ENCODE measurements around the gene CIC. TPM values are rescaled to one million over a fixed set of nuclear protein-coding genes. Genes with fewer than 3 reads are reported as not detected.

CIC gene
- total RNA-seq, 1 experiment from 2014 or later: 67.9 TPM

DNA sequence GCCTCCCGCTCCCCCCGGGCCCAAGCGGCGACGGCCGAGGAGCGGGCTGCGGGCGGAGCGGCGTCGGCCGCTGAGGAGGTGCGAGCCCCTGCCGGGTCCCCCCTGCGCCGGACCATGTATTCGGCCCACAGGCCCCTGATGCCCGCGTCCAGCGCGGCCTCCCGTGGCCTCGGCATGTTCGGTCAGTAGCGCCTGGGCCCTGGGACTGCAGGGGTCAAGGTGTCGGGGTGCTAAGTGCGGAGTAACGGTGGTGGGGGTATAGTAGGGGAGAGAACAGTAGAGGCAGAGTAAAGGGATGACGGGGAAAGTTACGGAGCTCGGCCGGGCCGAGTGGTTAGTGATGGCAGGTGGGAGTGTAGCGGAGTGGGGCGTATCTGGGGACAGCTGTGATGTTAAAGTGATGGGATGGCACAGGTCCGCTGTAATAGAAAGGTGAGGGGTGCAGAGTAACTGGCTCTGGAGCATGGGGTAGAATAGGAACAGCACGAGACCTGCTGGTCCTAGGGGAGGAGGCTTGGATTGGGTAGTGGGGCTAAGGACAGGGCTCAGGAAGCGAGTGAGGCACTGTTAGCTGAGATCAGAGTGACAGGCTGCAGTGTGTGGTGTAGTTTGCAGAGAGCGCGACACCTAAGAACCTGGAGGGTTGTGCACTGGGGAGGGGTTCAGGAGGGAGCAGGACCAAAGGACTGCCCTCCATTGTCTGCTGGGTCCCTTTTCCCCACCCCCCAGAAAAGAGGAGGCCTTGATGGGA is 15.7 kb downstream of the CIC start:
- peaks cover 21% of the 10 kb centered on the region for H3K36me3 Mint-ChIP-seq (ENCODE audit: insufficient read depth, unreplicated experiment)
- no peaks in the 10 kb centered on the region for H3K9me3 Mint-ChIP-seq (ENCODE audit: unreplicated experiment)
- no peaks in the 10 kb centered on the region for H3K27me3 Mint-ChIP-seq (ENCODE audit: insufficient read depth, unreplicated experiment)
- peaks cover 16% of the 10 kb centered on the region for H3K4me1 Mint-ChIP-seq (ENCODE audit: insufficient read depth, unreplicated experiment)
- ChIA-PET POLR2A (interaction anchor here (0.6 to 1.7 kb wide), 7 partner anchors 9 to 41 kb away, joined by 3 to 11 read pairs (median 3); partner anchors contain the start of genes PAFAH1B3 and PRR19), CTCF (interaction anchor here (0.6 to 1.2 kb wide), 3 partner anchors 11 to 63 kb away, joined by 3 to 10 read pairs (median 3); no protein-coding TSS in a partner anchor)
- peak overlapping the region; percentile 59 for H3K27ac Mint-ChIP-seq (ENCODE audit: low read depth, unreplicated experiment)
- BruUV-seq (replicated peaks): no TSS peak
- intact Hi-C loops (cut with micrococcal nuclease): no loop called here
- H3K4me3 Mint-ChIP-seq (ENCODE audit: unreplicated experiment): peak overlapping the region; percentile 72
- no peak for DNase-seq (ENCODE audit: unreplicated experiment)
- TF ChIP-seq CTCF (IDR thresholded peaks at IDR 0.05; ENCODE audit: unreplicated experiment): no peak

GRCh38 chr19:42285541-42285941 is 16.5 kb downstream of the CIC start:
- no TSS peak for BruUV-seq (replicated peaks)
- H3K4me1 Mint-ChIP-seq (ENCODE audit: insufficient read depth, unreplicated experiment): peaks cover 15% of the 10 kb centered on the region
- POLR2A ChIA-PET: interaction anchor here (0.6 to 1.7 kb wide), 5 partner anchors 10 to 41 kb away, joined by 3 to 10 read pairs (median 3); partner anchors contain the start of genes PAFAH1B3 and PRR19
- CTCF ChIA-PET: interaction anchor here (0.6 to 1.2 kb wide), 2 partner anchors 10 to 18 kb away, joined by 3 to 10 read pairs; no protein-coding TSS in a partner anchor
- intact Hi-C loops (cut with micrococcal nuclease): no loop called here
- no peaks in the 10 kb centered on the region for H3K27me3 Mint-ChIP-seq (ENCODE audit: insufficient read depth, unreplicated experiment)
- peaks cover 27% of the 10 kb centered on the region for H3K36me3 Mint-ChIP-seq (ENCODE audit: insufficient read depth, unreplicated experiment)
- H3K9me3 Mint-ChIP-seq (ENCODE audit: unreplicated experiment): no peaks in the 10 kb centered on the region
- no peak overlapping the region for H3K27ac Mint-ChIP-seq (ENCODE audit: low read depth, unreplicated experiment)
- no peak for TF ChIP-seq CTCF (IDR thresholded peaks at IDR 0.05; ENCODE audit: unreplicated experiment)
- DNase-seq (ENCODE audit: unreplicated experiment): no peak
- H3K4me3 Mint-ChIP-seq (ENCODE audit: unreplicated experiment): peak overlapping the region; percentile 72

GRCh38 chr19:42285988-42286348 is 16.9 kb downstream of the CIC start:
- intact Hi-C loops (cut with micrococcal nuclease): no loop called here
- Mint-ChIP-seq H3K4me1 (ENCODE audit: insufficient read depth, unreplicated experiment) (peaks cover 15% of the 10 kb centered on the region), H3K27me3 (ENCODE audit: insufficient read depth, unreplicated experiment) (no peaks in the 10 kb centered on the region), H3K27ac (ENCODE audit: low read depth, unreplicated experiment) (no peak overlapping the region), H3K4me3 (ENCODE audit: unreplicated experiment) (peak overlapping the region; percentile 72), H3K9me3 (ENCODE audit: unreplicated experiment) (no peaks in the 10 kb centered on the region), H3K36me3 (ENCODE audit: insufficient read depth, unreplicated experiment) (peaks cover 27% of the 10 kb centered on the region)
- no TSS peak for BruUV-seq (replicated peaks)
- CTCF ChIA-PET: interaction anchor here (0.6 to 1.1 kb wide), 4 partner anchors 10 to 89 kb away, joined by 3 read pairs; no protein-coding TSS in a partner anchor
- DNase-seq (ENCODE audit: unreplicated experiment): no peak
- POLR2A ChIA-PET: interaction anchor here (1.2 to 1.7 kb wide), 2 partner anchors 16 to 41 kb away, joined by 3 to 10 read pairs; partner anchors contain the start of genes PAFAH1B3 and PRR19
- TF ChIP-seq CTCF (IDR thresholded peaks at IDR 0.05; ENCODE audit: unreplicated experiment): no peak

DNA sequence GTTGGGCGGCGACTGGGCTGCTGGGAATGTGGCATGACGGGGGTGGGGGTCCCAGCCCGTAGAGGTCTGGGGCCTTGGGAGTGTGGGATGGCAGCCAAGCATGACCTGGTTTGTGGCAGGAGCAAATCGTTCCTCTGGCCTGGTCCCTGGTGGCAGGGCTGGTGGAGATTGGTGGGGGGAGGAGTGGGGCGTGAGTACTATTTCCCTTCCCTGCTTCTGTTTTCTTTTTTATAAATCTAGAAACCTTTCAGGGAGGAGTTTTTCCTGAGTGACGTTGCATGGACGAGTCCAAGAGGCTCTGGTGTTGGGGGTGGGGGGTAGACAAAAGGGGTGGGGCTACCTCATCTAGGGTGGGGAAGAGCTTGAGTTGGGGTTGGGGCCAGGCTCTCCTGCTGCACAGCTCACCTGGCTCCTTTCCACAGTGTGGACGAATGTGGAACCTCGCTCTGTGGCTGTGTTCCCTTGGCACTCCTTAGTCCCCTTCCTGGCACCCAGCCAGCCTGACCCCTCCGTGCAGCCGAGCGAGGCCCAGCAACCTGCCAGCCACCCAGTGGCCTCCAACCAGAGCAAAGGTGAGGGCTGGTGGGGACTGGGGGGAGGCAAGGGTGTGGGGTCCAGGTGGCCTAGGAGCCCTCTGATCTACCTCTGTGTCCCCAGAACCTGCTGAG is 17.4 kb downstream of the CIC start:
- no peak overlapping the region for H3K27ac Mint-ChIP-seq (ENCODE audit: low read depth, unreplicated experiment)
- H3K4me3 Mint-ChIP-seq (ENCODE audit: unreplicated experiment): no peak overlapping the region
- intact Hi-C loops (cut with micrococcal nuclease): no loop called here
- TF ChIP-seq CTCF (IDR thresholded peaks at IDR 0.05; ENCODE audit: unreplicated experiment): no peak
- CTCF ChIA-PET: interaction anchor here (0.6 to 1.1 kb wide), 3 partner anchors 10 to 88 kb away, joined by 3 read pairs; no protein-coding TSS in a partner anchor
- H3K27me3 Mint-ChIP-seq (ENCODE audit: insufficient read depth, unreplicated experiment): no peaks in the 10 kb centered on the region
- BruUV-seq (replicated peaks): no TSS peak
- no peaks in the 10 kb centered on the region for H3K9me3 Mint-ChIP-seq (ENCODE audit: unreplicated experiment)
- POLR2A ChIA-PET: interaction anchor here (1.2 kb wide), 1 partner anchor 42 kb away, joined by 3 read pairs; no protein-coding TSS in a partner anchor
- DNase-seq (ENCODE audit: unreplicated experiment): no peak
- peaks cover 31% of the 10 kb centered on the region for H3K36me3 Mint-ChIP-seq (ENCODE audit: insufficient read depth, unreplicated experiment)
- peaks cover 16% of the 10 kb centered on the region for H3K4me1 Mint-ChIP-seq (ENCODE audit: insufficient read depth, unreplicated experiment)
